NCI-H510A (cell line): ENCODE results near the gene TAF6.
"Not testable (repeated sequence)": the region's sequence is repeated elsewhere in the genome, so short reads cannot be mapped to it uniquely, and the experiment has no call there.

Source experiments
- DNase-seq: peaks from one replicate; lab custom pipeline; 2025; lab: John Stamatoyannopoulos, UW

Gene TAF6

GRCh38 chr7:100152404-100152803, 33.2 kb upstream of the TAF6 start:
- DNase-seq: no peak

- DNase-seq: peak; percentile 95
Observed at GRCh38 chr7:100148559-100149328, 29.6 kb upstream of the TAF6 start, which contains the start of gene LAMTOR4. Gene LAMTOR4 (plus strand): TSS chr7:100148918. CDS start chr7:100148973, 55 bp downstream.

GRCh38 chr7:100148225-100148558, 29.0 kb upstream of the TAF6 start:
- DNase-seq: no peak

GRCh38 chr7:100147278-100147677, 28.1 kb upstream of the TAF6 start:
- DNase-seq: no peak

GRCh38 chr7:100146350-100146749, 27.2 kb upstream of the TAF6 start:
- not testable (repeated sequence) for DNase-seq

DNA sequence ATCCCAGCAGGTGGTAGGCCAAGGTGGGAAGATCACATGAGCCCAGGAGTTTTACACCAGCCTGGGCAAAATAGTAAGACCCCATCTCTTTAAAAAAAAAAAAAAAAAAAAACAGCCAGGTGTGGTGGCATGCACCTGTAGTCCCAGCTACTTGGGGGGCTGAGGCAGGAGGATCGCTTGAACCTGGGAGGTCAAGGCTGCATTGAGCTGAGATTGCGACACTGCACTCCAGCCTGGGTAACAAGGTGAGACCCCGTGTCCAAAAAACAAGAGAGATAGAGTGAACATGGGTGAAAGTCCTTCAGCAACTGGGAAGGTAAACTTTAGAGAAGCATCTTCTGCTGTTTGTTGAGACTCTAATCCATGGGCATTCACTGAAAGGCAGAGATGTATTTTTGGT, 23.3 kb upstream of the TAF6 start:
- DNase-seq: no peak

- no peak for DNase-seq
Observed at GRCh38 chr7:100141555-100141949, 22.4 kb upstream of the TAF6 start.

GRCh38 chr7:100137851-100138760, 18.9 kb upstream of the TAF6 start:
- no peak for DNase-seq

GRCh38 chr7:100132697-100133151, 13.6 kb upstream of the TAF6 start:
- DNase-seq: no peak

- no peak for DNase-seq
Observed at GRCh38 chr7:100132126-100132525, 13.0 kb upstream of the TAF6 start.

DNA sequence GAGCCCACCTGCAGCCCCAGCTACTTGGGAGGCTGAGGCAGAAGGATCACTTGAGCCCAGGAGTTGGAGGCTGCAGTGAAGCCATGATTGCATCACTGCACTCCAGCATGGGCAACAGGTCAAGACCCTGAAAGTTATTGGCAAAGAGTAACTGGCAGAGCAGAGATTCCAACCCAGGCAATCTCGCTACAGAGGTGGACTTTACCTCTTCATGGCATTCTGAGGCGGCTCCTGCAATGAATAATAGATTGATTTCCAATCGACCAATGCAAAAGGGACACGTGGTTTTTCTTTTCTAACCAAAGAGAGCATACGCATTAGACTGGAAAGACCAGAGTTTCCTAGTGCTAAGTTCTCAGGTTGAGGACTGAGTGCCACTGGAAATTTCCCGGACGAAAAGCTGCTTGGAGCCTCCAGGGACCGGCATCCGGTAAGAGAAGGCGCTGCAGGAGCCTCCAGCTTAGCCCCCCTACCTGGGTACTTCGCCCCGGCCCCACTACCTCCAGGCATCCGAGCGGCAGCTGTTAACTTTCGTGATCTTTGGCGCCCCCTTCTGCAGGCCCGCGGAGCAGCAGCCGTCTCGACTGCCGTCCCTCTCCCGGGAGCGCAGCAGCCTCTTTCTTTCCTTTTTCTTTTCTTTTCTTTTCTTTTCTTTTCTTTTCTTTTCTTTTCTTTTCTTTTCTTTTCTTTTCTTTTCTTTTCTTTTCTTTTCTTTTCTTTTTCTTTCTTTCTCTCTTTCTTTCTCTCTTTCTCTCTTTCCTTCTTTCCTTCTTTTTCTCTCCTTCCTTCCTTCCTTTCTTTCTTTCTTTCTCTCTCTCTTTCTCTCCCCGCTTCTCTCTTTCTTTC, 11.7 kb upstream of the TAF6 start:
- peak; percentile 24 for DNase-seq

GRCh38 chr7:100130220-100130607, 11.1 kb upstream of the TAF6 start:
- not testable (repeated sequence) for DNase-seq

- no peak for DNase-seq
Observed at GRCh38 chr7:100128637-100128963, 9.4 kb upstream of the TAF6 start.

DNA sequence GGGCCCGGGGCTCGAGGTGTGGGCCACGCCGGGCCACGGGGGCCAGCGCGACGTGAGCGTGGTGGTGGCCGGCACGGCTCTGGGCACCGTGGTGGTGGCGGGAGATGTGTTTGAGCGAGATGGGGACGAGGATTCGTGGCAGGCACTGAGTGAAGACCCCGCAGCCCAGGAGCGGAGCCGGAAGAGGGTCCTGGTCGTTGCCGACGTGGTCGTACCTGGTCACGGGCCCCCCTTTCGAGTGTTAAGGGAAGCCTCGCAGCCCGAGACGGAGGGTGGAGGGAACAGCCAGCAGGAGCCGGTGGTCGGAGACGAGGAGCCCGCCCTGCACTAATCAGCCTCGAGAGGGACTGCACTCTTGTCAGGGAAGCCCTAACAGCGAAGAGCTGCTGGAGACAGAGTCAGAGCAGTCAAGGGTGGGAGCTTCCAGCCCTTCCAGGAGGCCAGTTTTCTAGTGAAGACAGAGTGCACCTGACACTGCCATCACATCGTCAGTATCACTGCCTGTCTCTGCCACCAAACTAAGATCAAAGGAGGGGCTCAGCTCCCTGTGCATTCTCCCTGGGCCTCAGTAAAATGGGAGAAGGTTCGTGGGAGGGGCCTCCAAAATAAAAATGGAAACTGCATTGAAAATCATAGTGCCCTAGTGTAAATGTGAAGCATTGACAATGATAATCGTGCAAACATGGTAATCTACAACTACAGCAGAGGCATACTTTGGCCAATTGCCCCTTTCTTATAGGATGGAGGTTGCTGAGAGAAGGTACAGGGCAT, 8.9 kb upstream of the TAF6 start:
- no peak for DNase-seq

- DNase-seq: peak; percentile 76
Observed at GRCh38 chr7:100126931-100127865, 8.0 kb upstream of the TAF6 start, which contains the start of gene MBLAC1. Gene MBLAC1 (plus strand): TSS chr7:100126967. CDS start chr7:100127396, 429 bp downstream.

GRCh38 chr7:100126239-100126930, 7.2 kb upstream of the TAF6 start:
- no peak for DNase-seq

DNA sequence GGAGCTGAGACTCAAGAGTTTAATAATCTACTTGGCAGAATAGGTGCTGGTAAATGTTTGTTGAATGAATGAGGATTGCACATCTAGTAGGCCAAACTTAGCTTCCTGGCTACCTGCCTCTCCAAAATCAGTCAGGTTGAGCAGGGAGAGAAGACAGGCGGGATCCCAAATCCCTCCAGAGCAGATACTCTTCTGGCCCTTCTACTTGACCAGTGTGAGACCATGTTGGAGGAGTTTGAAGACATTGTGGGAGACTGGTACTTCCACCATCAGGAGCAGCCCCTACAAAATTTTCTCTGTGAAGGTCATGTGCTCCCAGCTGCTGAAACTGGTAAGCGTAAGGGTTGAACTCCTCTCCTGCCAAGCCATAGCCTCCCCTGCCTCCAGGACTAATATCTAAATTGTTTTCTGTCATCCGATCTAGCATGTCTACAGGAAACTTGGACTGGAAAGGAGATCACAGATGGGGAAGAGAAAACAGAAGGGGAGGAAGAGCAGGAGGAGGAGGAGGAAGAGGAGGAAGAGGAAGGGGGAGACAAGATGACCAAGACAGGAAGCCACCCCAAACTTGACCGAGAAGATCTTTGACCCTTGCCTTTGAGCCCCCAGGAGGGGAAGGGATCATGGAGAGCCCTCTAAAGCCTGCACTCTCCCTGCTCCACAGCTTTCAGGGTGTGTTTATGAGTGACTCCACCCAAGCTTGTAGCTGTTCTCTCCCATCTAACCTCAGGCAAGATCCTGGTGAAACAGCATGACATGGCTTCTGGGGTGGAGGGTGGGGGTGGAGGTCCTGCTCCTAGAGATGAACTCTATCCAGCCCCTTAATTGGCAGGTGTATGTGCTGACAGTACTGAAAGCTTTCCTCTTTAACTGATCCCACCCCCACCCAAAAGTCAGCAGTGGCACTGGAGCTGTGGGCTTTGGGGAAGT, 5.4 kb upstream of the TAF6 start:
- DNase-seq: no peak

GRCh38 chr7:100122568-100122967, 3.4 kb upstream of the TAF6 start:
- no peak for DNase-seq
